Peyer's patch (tissue), 4 donors: Measurements from ENCODE around the gene FGD5. TPM values are rescaled to one million over a fixed set of nuclear protein-coding genes. Genes with fewer than 3 reads are reported as not detected.
A peak's percentile ranks its signal among the peaks of the same experiment; 100 is the strongest.

ENCODE experiments used
- DNase-seq, 3 donors: peaks; one replicate each; pipeline ENCODE4 v3.0.0-alpha.2; 2017 to 2019
- H3K27ac ChIP-seq, 4 donors: fragments of 200-600 bp; sonication (generic); one replicate each; pipeline ENCODE4 v1.5.1; 2016 to 2019
- H3K27me3 ChIP-seq, 2 donors: fragments of 200-600 bp; sonication (generic); one replicate each; pipeline ENCODE4 v1.5.1; 2019
- H3K36me3 ChIP-seq, 3 donors: fragments of 200-600 bp; sonication (generic); one replicate each; pipeline ENCODE4 v1.5.1; 2016 to 2019
- H3K4me1 ChIP-seq, 4 donors: fragments of 200-600 bp; sonication (generic); one replicate each; pipeline ENCODE4 v1.5.1; 2016 to 2019
- H3K4me3 ChIP-seq, 4 donors: fragments of 200-600 bp; sonication (generic); 1 replicate in 3 of 4; 2 replicates in 1 of 4; pipeline ENCODE4 v1.5.1; 2016 to 2019; ENCODE audit warnings: mild to moderate bottlenecking in 1 of 4
- H3K9me3 ChIP-seq, 4 donors: fragments of 200-600 bp; sonication (generic); one replicate each; pipeline ENCODE4 v1.5.1; 2016 to 2019; ENCODE audit warnings: mild to moderate bottlenecking in 1 of 4
- CTCF ChIP-seq, 6 experiments: fragments of 450-650 bp in 4 of 6; fragments of 200-600 bp in 2 of 6; sonication (generic) in 1 of 6; IDR thresholded peaks; one replicate each; pipeline ENCODE4 v1.5.1; 2017 to 2019; ENCODE audit warnings: antibody characterized with exemption in 6 of 6, mild to moderate bottlenecking in 3 of 6, moderate library complexity in 1 of 6
- POLR2A ChIP-seq, 2 donors: fragments of 450-650 bp; IDR thresholded peaks; one replicate each; pipeline ENCODE4 v1.5.1; 2017; ENCODE audit warnings: antibody characterized with exemption in 2 of 2, mild to moderate bottlenecking in 2 of 2, moderate library complexity in 2 of 2
- total RNA-seq, 4 donors: library from RNA; depleted of rRNA; stranded (reverse); fragments of >200 nt; gene quantifications; one replicate each; pipeline ENCODE4 v1.1.0, GENCODE V29; 2016

The FGD5 gene
- total RNA-seq, 4 donors from 2014 or later = 8.6 to 65.2 (median 18.1) TPM

GRCh38 chr3:14874784-14875183 lies 56.0 kb downstream of the FGD5 start:
- H3K36me3 ChIP-seq = no peaks in the 10 kb centered on the region
- DNase-seq = no peak
- no peak overlapping the region for H3K4me3 ChIP-seq
- no peak for TF ChIP-seq POLR2A (IDR thresholded peaks at IDR 0.05)
- no peak for TF ChIP-seq CTCF (IDR thresholded peaks at IDR 0.05)
- peaks cover 0 to 37% (median 10%) of the 10 kb centered on the region in 4 donors for H3K4me1 ChIP-seq
- no peaks in the 10 kb centered on the region for H3K27me3 ChIP-seq
- no peaks in the 10 kb centered on the region for H3K9me3 ChIP-seq
- no peak overlapping the region for H3K27ac ChIP-seq

- TF ChIP-seq POLR2A (IDR thresholded peaks at IDR 0.05) (no peak), CTCF (IDR thresholded peaks at IDR 0.05) (no peak)
- Histone ChIP-seq H3K27me3 (no peaks in the 10 kb centered on the region), H3K36me3 (no peaks in the 10 kb centered on the region), H3K27ac (no peak overlapping the region), H3K4me3 (no peak overlapping the region), H3K9me3 (no peaks in the 10 kb centered on the region), H3K4me1 (peaks cover 0 to 39% (median 10%) of the 10 kb centered on the region in 4 donors)
- DNase-seq = no peak
Observed at GRCh38 chr3:14875411-14876175, 56.8 kb downstream of the FGD5 start.

GRCh38 chr3:14876921-14877333 lies 58.2 kb downstream of the FGD5 start:
- Histone ChIP-seq H3K36me3 (no peaks in the 10 kb centered on the region), H3K4me3 (no peak overlapping the region), H3K27me3 (no peaks in the 10 kb centered on the region), H3K9me3 (no peaks in the 10 kb centered on the region), H3K4me1 (peaks cover 0 to 34% (median 10%) of the 10 kb centered on the region in 4 donors), H3K27ac (peak overlapping the region in 3 of 4 donors; percentile 60 to 75 (median 74))
- DNase-seq = peak in 2 of 3 donors; percentile 89
- TF ChIP-seq POLR2A (IDR thresholded peaks at IDR 0.05) (peak; percentile 42 to 69), CTCF (IDR thresholded peaks at IDR 0.05) (no peak)

GRCh38 chr3:14877469-14877868 lies 58.7 kb downstream of the FGD5 start:
- no peaks in the 10 kb centered on the region for H3K36me3 ChIP-seq
- no peak for TF ChIP-seq CTCF (IDR thresholded peaks at IDR 0.05)
- TF ChIP-seq POLR2A (IDR thresholded peaks at IDR 0.05) = no peak
- no peak for DNase-seq
- peaks cover 0 to 34% (median 10%) of the 10 kb centered on the region in 4 donors for H3K4me1 ChIP-seq
- H3K4me3 ChIP-seq = no peak overlapping the region
- no peaks in the 10 kb centered on the region for H3K9me3 ChIP-seq
- H3K27ac ChIP-seq = peak overlapping the region in 2 of 4 donors; percentile 74 to 75
- H3K27me3 ChIP-seq = no peaks in the 10 kb centered on the region

- H3K4me3 ChIP-seq = no peak overlapping the region
- peak; percentile 30 to 75 (median 74) for DNase-seq
- peak overlapping the region in 2 of 4 donors; percentile 50 to 74 for H3K27ac ChIP-seq
- peaks cover 0 to 34% (median 10%) of the 10 kb centered on the region in 4 donors for H3K4me1 ChIP-seq
- no peaks in the 10 kb centered on the region for H3K9me3 ChIP-seq
- no peaks in the 10 kb centered on the region for H3K27me3 ChIP-seq
- H3K36me3 ChIP-seq = peaks cover 0 to 2% (median 0%) of the 10 kb centered on the region in 3 donors
- TF ChIP-seq POLR2A (IDR thresholded peaks at IDR 0.05) = no peak
Observed at GRCh38 chr3:14879211-14879874, 60.6 kb downstream of the FGD5 start.
